HG03095 (cell line): ENCODE data around the gene DAPK2.
"Not testable (repeated sequence)": the region's sequence is repeated elsewhere in the genome, so short reads cannot be mapped to it uniquely, and the experiment has no call there.

ENCODE experiments used
- ATAC-seq: cut with Tn5 transposase; IDR thresholded peaks from one replicate; pipeline ENCODE4 v1.9.1; 2021; ENCODE audit warnings: moderate library complexity; ENCODE audit not compliant: unreplicated experiment

Gene DAPK2

GRCh38 chr15:64046421-64047153 lies at the start of gene DAPK2:
TSS of gene DAPK2 (minus strand) at chr15:64046485. CDS start at chr15:64040261, 6,224 bp downstream.
- no peak for ATAC-seq

DNA sequence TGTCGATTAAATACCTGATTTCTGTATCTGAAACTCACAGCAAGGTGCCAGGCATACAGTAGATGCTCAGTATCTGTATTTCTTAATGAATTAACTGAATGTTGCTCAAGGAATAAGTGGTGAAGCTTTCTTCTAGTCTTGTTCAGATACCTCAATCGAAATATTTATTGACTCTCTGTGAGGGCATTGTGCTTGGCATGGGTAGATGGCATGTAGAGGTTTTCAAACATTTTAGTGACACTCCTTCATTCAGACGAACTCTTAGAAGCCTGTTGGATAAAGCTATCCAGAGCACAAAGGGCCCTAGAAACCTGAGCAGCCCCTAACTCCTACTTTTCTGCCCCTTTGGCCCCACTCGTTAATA lies 49.1 kb upstream of the DAPK2 start:
- ATAC-seq: no peak

GRCh38 chr15:64093627-64094417 lies 47.5 kb upstream of the DAPK2 start, which contains the start of gene CIAO2A:
TSS of gene CIAO2A (minus strand) at chr15:64093838. CDS start at chr15:64093768, 70 bp downstream.
- peak; percentile 60 for ATAC-seq

- ATAC-seq: peak; percentile 29
These were observed 46.8 kb upstream of the DAPK2 start for GRCh38 chr15:64092864-64093626.

DNA sequence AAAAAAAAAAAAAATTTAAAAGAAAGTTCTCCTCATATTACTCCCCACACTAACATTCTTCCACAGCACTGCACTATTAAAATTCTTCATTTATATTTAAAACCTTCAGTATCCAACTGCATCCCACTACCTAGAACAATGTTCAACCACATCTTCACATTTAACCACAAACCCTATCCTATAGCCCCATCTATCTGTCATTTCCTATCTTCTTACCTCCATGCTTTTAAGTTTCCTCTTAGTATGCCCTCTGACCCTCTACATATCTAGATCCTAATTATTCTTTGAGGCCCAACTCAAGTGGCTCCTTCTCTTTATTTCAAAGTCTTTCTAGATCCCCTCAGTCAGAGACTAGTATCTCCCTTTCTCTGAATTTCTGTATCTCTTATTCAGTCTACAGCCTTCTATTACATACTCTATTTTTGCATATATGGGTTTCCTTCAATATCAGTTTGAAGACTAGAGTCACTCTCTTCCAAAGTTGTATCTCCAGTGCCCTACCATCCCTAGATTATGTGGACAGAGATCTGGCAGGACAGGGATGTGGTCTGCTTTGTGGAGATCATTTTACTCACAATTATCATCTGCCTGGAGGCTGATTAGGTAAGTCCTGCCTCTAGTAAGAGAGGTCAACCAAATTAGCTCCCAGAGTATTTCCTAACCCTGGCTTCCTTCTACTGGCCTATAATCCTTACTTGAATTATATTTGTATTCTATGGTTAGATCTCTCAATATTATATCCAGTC lies 46.0 kb upstream of the DAPK2 start:
- no peak for ATAC-seq

DNA sequence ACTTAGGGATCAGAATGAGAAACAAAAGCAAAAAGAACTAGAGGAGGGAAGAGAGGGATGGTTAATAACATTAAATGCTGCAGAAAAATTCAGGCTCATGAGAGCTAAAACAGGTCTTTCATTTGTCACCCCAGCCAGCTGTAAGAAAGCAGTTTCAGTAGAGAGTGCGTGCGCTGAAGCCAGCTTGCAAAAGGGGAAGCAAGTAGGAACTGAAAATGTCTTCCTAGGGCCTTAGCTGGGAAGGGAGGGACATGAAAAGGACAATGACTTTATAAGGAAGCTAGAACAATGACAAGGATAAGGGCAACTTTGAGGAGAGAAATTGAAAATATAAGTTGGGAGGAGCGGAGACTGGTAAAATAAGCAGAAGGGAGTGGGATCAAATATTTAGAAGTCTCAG lies 44.2 kb upstream of the DAPK2 start:
- ATAC-seq: no peak

DNA sequence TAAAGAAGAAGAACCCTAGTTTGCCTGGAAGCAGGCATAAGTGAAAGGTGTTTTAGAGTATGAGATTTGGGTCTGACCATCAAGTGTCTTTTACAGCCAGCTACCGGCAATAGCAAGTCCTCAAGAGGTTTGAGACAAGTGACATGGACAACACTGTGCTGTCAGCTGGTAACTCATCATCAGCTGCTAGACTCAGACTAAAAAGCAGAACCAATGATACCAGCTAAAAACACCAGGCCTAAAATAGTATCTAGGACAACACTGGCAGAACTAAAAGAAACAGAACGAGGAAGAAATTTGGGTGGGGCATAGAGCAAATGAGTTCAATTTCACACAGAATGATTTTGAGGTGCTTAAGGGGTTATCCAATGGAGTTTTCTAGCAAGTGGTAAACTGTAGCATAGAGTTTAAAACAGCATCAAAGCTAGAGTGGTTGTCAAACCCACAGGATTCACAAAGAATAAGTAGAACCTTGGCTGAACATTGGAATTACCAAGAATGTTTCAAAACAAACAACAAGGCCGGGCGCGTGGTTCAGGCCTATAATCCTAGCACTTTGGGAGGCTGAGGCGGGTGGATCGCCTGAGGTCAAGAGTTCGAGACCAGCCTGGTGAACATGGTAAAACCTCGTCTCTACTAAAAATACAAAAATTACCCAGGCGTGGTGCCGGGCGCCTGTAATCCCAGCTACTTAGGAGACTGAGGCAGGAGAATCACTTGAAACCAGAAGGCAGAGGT lies 43.4 kb upstream of the DAPK2 start:
- no peak for ATAC-seq

- no peak for ATAC-seq
These were observed 36.5 kb upstream of the DAPK2 start for GRCh38 chr15:64082757-64083156.

DNA sequence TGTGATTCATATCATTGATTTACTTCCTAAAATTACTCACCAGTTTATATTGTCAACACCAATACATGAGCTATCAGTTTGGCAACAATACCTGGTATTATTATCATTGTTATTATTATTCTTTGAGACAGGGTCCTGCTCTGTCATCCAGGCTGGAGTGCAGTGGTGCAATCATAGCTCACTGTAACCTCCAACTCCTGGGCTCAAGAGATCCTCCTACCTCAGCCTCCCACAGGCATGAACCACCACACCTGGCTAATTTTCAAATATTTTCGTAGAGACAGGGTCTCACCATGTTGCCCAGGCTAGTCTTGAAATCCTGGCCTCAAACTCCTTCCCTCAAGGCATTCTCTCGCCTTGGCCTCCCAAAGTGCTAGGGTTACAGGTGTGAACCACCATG lies 27.2 kb upstream of the DAPK2 start:
- not testable (repeated sequence) for ATAC-seq

GRCh38 chr15:64072812-64073211 lies 26.5 kb upstream of the DAPK2 start:
- no peak for ATAC-seq

DNA sequence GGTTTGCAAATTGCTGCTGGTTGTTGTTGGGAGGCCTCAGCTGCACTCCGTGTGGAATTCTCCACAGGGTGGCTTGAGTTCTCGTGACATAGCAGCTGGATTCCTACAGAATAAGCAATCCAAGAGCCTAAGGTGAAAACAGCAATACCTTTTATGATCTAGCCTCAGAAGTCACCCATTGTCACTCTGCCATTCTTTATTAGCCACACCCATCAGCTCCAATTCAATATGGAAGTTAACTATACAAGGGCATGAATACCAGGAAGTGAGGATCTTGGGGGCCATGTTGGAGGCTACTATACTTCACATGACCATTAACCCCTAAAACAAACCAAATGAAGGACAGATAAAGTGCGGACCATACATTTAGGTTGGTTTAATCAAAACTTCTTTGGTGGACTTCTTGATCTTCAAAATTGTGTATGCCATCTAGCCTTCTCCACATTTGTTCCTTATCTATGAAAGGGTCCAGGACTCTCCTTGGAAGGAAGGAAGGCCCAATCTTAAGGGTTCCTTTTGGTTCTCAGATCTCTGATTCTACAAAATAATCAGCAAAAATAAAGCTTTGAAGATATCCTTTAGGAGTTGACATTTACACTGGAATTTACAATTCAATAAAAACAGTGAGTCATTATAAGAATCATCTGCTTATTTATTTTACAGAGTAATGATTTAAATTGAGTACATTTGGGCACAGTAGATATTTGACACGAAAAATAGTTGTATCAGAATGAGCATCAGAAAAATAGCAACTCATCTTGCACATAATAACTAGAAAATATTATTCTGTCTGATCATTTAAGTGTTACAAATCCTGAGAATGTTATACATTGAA lies 25.9 kb upstream of the DAPK2 start:
- no peak for ATAC-seq

GRCh38 chr15:64070965-64071851 lies 24.9 kb upstream of the DAPK2 start:
- no peak for ATAC-seq

DNA sequence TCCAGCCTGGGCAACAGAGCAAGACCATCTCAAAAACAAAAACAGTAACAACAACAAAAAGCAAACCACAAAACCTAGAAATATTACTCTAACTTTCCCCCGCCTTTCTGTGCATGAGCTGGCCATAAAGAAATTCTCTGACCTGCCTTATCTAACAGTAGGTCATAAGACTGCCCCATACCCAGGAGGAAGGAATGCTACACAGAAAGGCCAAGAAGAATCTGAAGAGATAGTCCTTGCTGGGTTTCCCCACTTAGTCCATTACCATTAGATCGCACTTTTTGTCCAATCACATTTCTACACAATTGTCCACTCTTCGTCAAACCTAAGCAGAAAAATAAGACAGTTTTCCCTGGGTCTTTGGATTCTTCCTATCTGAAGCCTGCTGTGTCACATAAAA lies 23.8 kb upstream of the DAPK2 start:
- no peak for ATAC-seq

- ATAC-seq: no peak
These were observed 21.8 kb upstream of the DAPK2 start for GRCh38 chr15:64068133-64068532.

GRCh38 chr15:64067564-64068030 lies 21.3 kb upstream of the DAPK2 start:
- ATAC-seq: no peak

- ATAC-seq: no peak
These were observed 20.2 kb upstream of the DAPK2 start for GRCh38 chr15:64066451-64066850.

DNA sequence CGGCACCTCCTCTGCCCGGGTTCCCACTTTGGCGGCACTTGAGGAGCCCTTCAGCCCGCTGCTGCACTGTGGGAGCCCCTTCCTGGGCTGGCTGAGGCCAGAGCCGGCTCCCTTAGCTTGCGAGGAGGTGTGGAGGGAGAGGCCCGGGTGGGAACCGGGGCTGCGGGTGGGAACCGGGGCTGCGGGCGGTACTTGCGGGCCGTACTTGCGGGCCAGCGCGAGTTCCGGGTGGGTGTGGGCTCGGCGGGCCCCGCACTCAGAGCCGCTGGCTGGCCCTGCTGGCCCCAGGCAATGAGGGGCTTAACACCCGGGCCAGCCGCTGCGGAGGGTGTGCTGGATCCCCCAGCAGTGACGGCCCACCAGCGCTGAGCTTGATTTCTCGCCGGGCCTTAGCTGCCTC lies 14.4 kb upstream of the DAPK2 start:
- no peak for ATAC-seq

- not testable (repeated sequence) for ATAC-seq
These were observed 12.8 kb upstream of the DAPK2 start for GRCh38 chr15:64059104-64059503.
